Measurements from ENCODE around the gene LYPD5.
"Not testable (repeated sequence)": the region's sequence is repeated elsewhere in the genome, so short reads cannot be mapped to it uniquely, and the experiment has no call there.

The LYPD5 gene

DNA sequence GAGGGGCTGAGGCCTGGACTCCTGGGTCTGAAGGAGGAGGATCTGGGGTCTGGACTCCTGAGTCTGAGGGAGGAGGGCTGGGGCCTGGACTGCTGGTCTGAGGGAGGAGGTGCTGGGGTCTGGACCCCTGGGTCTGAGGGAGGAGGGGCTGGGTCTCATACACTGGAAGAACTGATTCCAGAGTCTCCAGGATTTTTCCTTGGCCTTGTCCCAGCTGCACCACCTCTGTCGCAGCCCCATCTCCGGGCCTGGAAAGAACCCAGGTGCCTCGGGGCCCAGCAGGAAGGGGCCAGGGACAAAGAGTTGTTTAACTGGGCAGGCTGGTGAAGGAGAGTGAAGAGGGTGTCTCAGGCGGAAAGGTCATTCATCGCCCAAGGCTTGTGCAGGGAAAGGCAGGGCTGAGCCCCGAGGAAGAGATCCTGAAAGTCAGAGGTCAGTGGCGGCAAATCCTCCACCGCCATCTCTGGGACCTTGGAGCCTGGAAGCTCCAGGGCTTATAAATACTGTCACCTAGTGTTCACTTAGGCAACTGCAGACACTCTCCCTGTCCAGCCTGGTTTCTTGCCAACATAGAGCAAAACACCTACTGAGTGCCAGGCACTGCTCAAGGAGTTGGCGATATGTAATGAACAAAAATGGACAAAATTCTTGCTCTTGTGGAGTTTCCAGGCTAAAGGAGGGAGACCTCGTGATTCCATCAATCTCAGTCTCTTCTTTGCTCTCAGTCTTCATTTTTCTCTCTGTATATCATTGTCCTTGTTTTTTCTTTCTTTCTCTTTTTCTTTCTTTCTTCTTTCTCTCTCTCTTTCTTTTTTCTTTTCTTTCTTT lies 17.1 kb downstream of the LYPD5 start:
- H3K36me3 Mint-ChIP-seq: no peaks in the 10 kb centered on the region
- H3K4me1 Mint-ChIP-seq: peaks cover 44% of the 10 kb centered on the region

DNA sequence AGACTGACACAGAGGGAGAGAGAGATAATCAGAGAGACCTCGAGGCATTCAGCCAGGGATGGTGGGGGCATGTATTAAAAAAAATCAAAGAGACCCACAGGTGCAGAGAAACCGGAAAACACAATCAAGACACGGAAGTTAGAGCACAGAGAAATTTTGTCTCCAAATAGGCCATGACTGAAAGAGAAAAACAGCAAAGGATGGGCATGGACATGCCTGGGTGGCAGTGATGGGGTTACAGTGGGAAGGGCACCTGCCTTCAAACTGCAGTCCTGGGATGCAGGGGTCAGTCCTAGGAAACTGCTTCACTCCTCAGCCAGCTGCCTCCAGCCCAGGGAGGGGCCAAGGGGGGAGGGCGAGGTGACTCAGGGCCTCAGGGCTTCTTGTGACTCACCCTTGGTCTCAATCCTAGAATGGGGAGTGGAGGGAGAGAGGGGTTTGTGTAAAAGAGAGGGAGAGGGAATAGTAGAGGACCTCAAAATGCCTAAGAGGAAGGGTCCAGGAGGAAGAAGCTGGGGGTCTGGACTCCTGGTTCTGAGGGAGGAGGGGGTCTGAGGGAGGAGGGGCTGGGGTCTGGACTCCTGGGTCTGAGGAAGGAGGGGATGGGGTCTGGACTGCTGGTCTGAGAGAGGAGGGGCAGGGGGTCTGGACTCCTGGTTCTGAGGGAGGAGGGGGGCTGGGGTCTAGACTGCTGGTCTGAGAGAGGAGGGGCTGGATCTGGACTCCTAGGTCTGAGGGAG lies 17.8 kb downstream of the LYPD5 start:
- peak overlapping the region; percentile 64 for H3K4me3 Mint-ChIP-seq
- no peaks in the 10 kb centered on the region for H3K36me3 Mint-ChIP-seq
- no peaks in the 10 kb centered on the region for H3K9me3 Mint-ChIP-seq
- H3K27ac Mint-ChIP-seq: peak overlapping the region; percentile 87
- peaks cover 2% of the 10 kb centered on the region for H3K27me3 Mint-ChIP-seq
- peaks cover 48% of the 10 kb centered on the region for H3K4me1 Mint-ChIP-seq

More for the DNA sequence above, 17.1 kb downstream of the LYPD5 start:
- Mint-ChIP-seq H3K27me3 (peaks cover 5% of the 10 kb centered on the region), H3K9me3 (no peaks in the 10 kb centered on the region), H3K27ac (peak overlapping the region; percentile 87), H3K4me3 (peak overlapping the region; percentile 64)

- Mint-ChIP-seq H3K27ac (peak overlapping the region; percentile 81), H3K4me3 (peak overlapping the region; percentile 64), H3K9me3 (no peaks in the 10 kb centered on the region), H3K4me1 (peaks cover 54% of the 10 kb centered on the region), H3K36me3 (no peaks in the 10 kb centered on the region), H3K27me3 (no peaks in the 10 kb centered on the region)
These were observed 18.6 kb downstream of the LYPD5 start for GRCh38 chr19:43783636-43784035.

- Mint-ChIP-seq H3K27ac (no peak overlapping the region), H3K27me3 (no peaks in the 10 kb centered on the region), H3K4me1 (peaks cover 63% of the 10 kb centered on the region), H3K36me3 (no peaks in the 10 kb centered on the region), H3K4me3 (no peak overlapping the region), H3K9me3 (no peaks in the 10 kb centered on the region)
These were observed 19.5 kb downstream of the LYPD5 start for GRCh38 chr19:43782689-43783231.

- H3K9me3 Mint-ChIP-seq: no peaks in the 10 kb centered on the region
- peak overlapping the region; percentile 57 for H3K4me3 Mint-ChIP-seq
- peak overlapping the region; percentile 33 for H3K27ac Mint-ChIP-seq
- no peaks in the 10 kb centered on the region for H3K36me3 Mint-ChIP-seq
- peaks cover 67% of the 10 kb centered on the region for H3K4me1 Mint-ChIP-seq
- no peaks in the 10 kb centered on the region for H3K27me3 Mint-ChIP-seq
These were observed 20.0 kb downstream of the LYPD5 start for GRCh38 chr19:43782311-43782660.

DNA sequence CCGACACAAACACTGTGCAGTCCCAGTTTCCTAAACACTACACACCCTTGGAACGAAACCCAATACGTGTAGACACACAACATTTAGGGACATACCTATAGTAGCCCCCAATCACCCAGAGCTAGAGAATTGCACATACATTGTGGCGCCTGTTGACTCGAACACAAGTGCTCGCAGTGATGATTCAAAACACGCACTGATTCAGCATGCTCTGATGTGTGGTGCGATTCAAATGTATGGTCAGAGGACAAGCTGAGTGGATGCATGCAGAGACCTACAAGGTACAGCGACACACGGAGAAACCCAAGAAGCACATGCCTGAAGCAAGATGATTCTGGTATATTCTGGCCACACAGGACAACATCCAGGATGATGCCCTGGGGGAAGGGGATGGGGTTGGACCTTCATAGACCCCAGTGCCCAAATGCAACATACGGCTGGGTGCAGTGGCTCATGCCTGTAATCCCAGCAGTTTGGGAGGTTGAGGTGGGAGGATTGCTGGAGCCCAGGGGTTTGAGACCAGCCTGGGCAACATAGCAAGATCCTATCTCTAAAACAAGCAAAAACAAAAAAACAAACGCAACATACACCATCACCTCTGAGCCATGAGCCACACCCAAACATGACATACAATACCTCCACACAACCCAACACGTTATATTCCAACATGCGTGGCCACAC lies 20.5 kb downstream of the LYPD5 start:
- H3K9me3 Mint-ChIP-seq: no peaks in the 10 kb centered on the region
- no peaks in the 10 kb centered on the region for H3K36me3 Mint-ChIP-seq
- H3K27ac Mint-ChIP-seq: peak overlapping the region; percentile 95
- no peaks in the 10 kb centered on the region for H3K27me3 Mint-ChIP-seq
- peak overlapping the region; percentile 81 for H3K4me3 Mint-ChIP-seq
- peaks cover 72% of the 10 kb centered on the region for H3K4me1 Mint-ChIP-seq

- Mint-ChIP-seq H3K4me3 (peak within 1 kb of the TSS; percentile 81), H3K27me3 (no peaks in the 10 kb centered on the region), H3K4me1 (peaks cover 80% of the 10 kb centered on the region), H3K27ac (peak within 1 kb of the TSS; percentile 95), H3K9me3 (no peaks in the 10 kb centered on the region), H3K36me3 (peaks cover 2% of the 10 kb centered on the region)
These were observed 21.3 kb downstream of the LYPD5 start, which contains the start of gene KCNN4 for GRCh38 chr19:43780706-43781525. Gene KCNN4, minus strand, starts transcription at chr19:43780973. Its CDS starts 112 bp downstream, at chr19:43780861.

- Mint-ChIP-seq H3K27ac (peak overlapping the region; percentile 85), H3K4me1 (peaks cover 80% of the 10 kb centered on the region), H3K9me3 (no peaks in the 10 kb centered on the region), H3K27me3 (no peaks in the 10 kb centered on the region), H3K4me3 (peak overlapping the region; percentile 78), H3K36me3 (peaks cover 2% of the 10 kb centered on the region)
These were observed 22.4 kb downstream of the LYPD5 start for GRCh38 chr19:43779820-43780219.

- peak overlapping the region; percentile 92 for H3K27ac Mint-ChIP-seq
These were observed 23.0 kb downstream of the LYPD5 start for GRCh38 chr19:43779147-43779819.

DNA sequence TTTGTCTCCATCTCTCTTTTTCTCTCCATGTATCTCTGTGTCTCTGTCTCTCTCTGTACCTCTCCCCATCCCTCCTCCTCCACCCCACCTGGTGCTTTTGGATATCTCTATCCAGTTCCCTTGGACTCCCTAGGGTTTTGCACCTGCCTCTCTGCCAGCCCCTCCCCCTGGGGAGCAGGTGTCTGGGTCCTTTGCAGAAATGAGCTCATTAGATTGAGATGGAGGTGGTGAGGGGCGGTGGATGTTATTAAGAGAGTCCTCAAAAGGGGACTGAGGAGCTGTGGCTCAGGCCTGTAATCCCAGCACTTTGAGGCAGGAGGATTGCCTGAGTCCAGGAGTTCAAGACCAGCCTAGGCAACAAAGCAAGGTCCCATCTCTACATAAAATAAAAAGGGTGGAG lies 23.6 kb downstream of the LYPD5 start:
- H3K36me3 Mint-ChIP-seq: peaks cover 2% of the 10 kb centered on the region
- H3K4me3 Mint-ChIP-seq: peak overlapping the region; percentile 78
- H3K27me3 Mint-ChIP-seq: no peaks in the 10 kb centered on the region
- peak overlapping the region; percentile 92 for H3K27ac Mint-ChIP-seq
- peaks cover 70% of the 10 kb centered on the region for H3K4me1 Mint-ChIP-seq
- no peaks in the 10 kb centered on the region for H3K9me3 Mint-ChIP-seq

More at GRCh38 chr19:43779147-43779819, 23.0 kb downstream of the LYPD5 start:
- Mint-ChIP-seq H3K4me1 (peaks cover 76% of the 10 kb centered on the region), H3K36me3 (peaks cover 2% of the 10 kb centered on the region), H3K27me3 (no peaks in the 10 kb centered on the region), H3K4me3 (peak overlapping the region; percentile 78), H3K9me3 (no peaks in the 10 kb centered on the region)

DNA sequence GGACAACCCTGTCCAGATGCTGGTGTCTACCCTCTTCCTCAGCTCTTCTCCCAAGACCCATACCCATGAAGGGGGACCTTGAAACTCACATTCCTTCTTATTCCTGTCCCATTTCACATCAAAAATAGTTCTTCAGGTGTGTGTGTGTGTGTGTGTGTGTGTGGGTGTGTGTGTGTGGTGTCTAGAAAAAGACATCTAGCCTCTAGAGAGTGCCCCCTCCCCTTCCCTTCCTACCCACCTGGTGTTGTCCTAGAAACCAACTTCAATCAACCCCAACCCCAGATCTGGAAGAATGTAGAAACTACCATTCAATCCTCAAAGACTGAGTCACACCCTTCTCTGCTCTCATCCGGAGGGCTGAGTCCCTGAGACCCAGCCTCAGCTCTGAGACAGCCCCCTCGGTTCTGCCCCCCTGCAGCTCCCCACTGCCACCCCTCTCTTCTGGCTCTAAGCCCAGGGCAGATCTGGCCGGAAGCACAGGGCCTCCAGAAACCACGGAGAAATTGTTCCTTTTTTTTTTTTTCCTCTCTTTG lies 25.0 kb downstream of the LYPD5 start:
- peak overlapping the region; percentile 96 for H3K27ac Mint-ChIP-seq
- H3K4me3 Mint-ChIP-seq: peak overlapping the region; percentile 78
- H3K4me1 Mint-ChIP-seq: peaks cover 58% of the 10 kb centered on the region
- H3K27me3 Mint-ChIP-seq: no peaks in the 10 kb centered on the region
- H3K9me3 Mint-ChIP-seq: no peaks in the 10 kb centered on the region
- H3K36me3 Mint-ChIP-seq: peaks cover 2% of the 10 kb centered on the region

GRCh38 chr19:43776286-43776685 lies 26.0 kb downstream of the LYPD5 start:
- Mint-ChIP-seq H3K4me3 (peak overlapping the region; percentile 78), H3K36me3 (peaks cover 2% of the 10 kb centered on the region), H3K27ac (peak overlapping the region; percentile 20)

GRCh38 chr19:43775299-43775890 lies 26.9 kb downstream of the LYPD5 start:
- Mint-ChIP-seq H3K36me3 (peaks cover 2% of the 10 kb centered on the region), H3K4me3 (peak overlapping the region; percentile 17), H3K27me3 (no peaks in the 10 kb centered on the region), H3K9me3 (no peaks in the 10 kb centered on the region), H3K27ac (peak overlapping the region; percentile 53), H3K4me1 (peaks cover 47% of the 10 kb centered on the region)

More at GRCh38 chr19:43776286-43776685, 26.0 kb downstream of the LYPD5 start:
- H3K9me3 Mint-ChIP-seq: no peaks in the 10 kb centered on the region
- peaks cover 49% of the 10 kb centered on the region for H3K4me1 Mint-ChIP-seq
- H3K27me3 Mint-ChIP-seq: no peaks in the 10 kb centered on the region

GRCh38 chr19:43774940-43775258 lies 27.3 kb downstream of the LYPD5 start:
- H3K27me3 Mint-ChIP-seq, H3K36me3 Mint-ChIP-seq, H3K9me3 Mint-ChIP-seq, H3K4me3 Mint-ChIP-seq: not testable (repeated sequence)
- peak overlapping the region; percentile 35 for H3K27ac Mint-ChIP-seq
- peaks cover 47% of the 10 kb centered on the region for H3K4me1 Mint-ChIP-seq
